GM18867 (cell line): Measurements from ENCODE around the gene AK8.

Experiments
- ATAC-seq: cut with Tn5 transposase; IDR thresholded peaks from one replicate; pipeline ENCODE4 v1.9.1; 2021; ENCODE audit warnings: mild to moderate bottlenecking, moderate library complexity; ENCODE audit not compliant: unreplicated experiment

Gene AK8

GRCh38 chr9:132861666-132862065, 16.4 kb downstream of the AK8 start:
- no peak for ATAC-seq

- no peak for ATAC-seq
Measured at GRCh38 chr9:132858751-132859150, 19.3 kb downstream of the AK8 start.

GRCh38 chr9:132857616-132858342, 20.3 kb downstream of the AK8 start:
- no peak for ATAC-seq

GRCh38 chr9:132857031-132857430, 21.1 kb downstream of the AK8 start:
- no peak for ATAC-seq

- no peak for ATAC-seq
Measured at GRCh38 chr9:132855904-132856303, 22.2 kb downstream of the AK8 start.

GRCh38 chr9:132854832-132855231, 23.3 kb downstream of the AK8 start:
- no peak for ATAC-seq

GRCh38 chr9:132853482-132853881, 24.6 kb downstream of the AK8 start:
- no peak for ATAC-seq

- no peak for ATAC-seq
Measured at GRCh38 chr9:132849185-132849706, 28.8 kb downstream of the AK8 start.

- ATAC-seq: no peak
Measured at GRCh38 chr9:132846918-132847515, 31.1 kb downstream of the AK8 start.

- ATAC-seq: no peak
Measured at GRCh38 chr9:132846109-132846917, 31.8 kb downstream of the AK8 start.

GRCh38 chr9:132842124-132843044, 35.7 kb downstream of the AK8 start:
- no peak for ATAC-seq

GRCh38 chr9:132840980-132841379, 37.1 kb downstream of the AK8 start:
- no peak for ATAC-seq

- ATAC-seq: no peak
Measured at GRCh38 chr9:132838291-132838690, 39.8 kb downstream of the AK8 start.

- ATAC-seq: no peak
Measured at GRCh38 chr9:132837501-132838286, 40.4 kb downstream of the AK8 start.

GRCh38 chr9:132834343-132834742, 43.7 kb downstream of the AK8 start:
- no peak for ATAC-seq

GRCh38 chr9:132833550-132834121, 44.4 kb downstream of the AK8 start:
- ATAC-seq: no peak

GRCh38 chr9:132832171-132832881, 45.8 kb downstream of the AK8 start:
- ATAC-seq: no peak

- no peak for ATAC-seq
Measured at GRCh38 chr9:132828201-132828770, 49.8 kb downstream of the AK8 start.
